NCI-H146 treated with DMSO at 0.1 percent for 48 hours (cell line): ENCODE results near the gene NUCKS1.

Source experiments
- DNase-seq: peaks from one replicate; lab custom pipeline; 2025; ENCODE audit not compliant: unreplicated experiment; lab: John Stamatoyannopoulos, UW

The NUCKS1 gene

DNA sequence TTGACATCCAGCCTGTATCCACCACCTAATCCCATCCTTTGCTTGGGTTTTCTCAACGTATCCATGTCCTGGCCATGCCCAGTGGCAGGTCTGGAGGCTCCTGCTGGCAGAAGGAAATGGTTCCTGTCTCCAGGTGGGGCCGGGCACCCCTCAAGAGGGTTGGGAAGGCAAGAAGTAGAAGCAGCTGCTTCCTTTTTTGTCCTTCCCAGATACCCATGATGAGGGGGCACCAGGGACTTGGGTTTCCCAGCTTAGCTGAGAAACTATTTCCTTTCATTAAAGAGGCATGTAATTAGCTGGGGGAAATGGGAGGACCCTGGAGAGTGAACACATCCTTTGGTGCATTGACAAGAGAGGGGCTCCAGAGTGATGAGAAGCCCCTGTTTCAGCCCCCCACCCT lies 48.6 kb downstream of the NUCKS1 start:
- DNase-seq: no peak

DNA sequence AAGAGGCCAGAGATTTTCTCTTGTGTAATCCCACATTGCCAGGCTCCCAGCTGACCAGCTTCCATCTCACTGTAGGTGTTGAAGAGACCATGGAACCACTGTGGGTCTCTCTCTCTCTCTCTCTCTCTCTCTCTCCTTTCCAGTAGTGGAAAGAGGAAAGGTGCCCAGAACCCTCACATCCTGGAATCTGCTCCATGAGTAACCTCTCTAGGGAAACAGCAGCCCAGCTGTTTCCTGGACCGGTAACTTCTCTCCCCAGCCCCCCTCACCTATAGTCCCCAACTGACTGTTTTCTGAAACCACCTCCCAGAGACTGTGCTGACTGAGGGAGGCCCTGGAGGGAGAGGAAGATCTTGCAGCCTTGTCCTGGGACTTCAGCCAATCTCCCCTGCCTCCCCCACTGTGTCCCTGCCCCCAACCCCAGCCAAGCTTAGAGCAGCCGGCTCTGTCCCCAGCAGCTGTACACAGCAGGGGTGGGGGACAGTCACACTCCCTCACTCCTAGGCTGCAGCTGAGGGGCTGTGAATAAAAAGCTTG lies 49.0 kb downstream of the NUCKS1 start:
- no peak for DNase-seq

DNA sequence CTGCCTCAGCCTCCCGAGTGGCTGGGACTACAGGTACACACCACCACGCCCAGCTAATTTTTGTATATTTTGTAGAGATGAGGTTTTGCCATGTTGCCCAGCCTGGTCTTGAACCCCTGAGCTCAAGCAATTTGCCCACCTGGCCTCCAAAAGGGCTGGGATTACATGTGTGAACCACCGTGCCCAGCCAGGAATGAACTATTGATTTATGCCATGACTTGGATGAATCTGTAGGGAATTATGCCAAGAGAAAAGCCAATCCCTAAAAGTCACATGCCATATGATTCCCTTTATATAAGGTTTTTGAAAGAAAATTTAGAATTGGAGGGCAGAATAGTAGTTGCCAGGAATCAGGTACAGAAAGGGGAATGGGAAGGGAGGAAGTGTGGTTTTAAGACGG lies 50.6 kb downstream of the NUCKS1 start:
- no peak for DNase-seq

DNA sequence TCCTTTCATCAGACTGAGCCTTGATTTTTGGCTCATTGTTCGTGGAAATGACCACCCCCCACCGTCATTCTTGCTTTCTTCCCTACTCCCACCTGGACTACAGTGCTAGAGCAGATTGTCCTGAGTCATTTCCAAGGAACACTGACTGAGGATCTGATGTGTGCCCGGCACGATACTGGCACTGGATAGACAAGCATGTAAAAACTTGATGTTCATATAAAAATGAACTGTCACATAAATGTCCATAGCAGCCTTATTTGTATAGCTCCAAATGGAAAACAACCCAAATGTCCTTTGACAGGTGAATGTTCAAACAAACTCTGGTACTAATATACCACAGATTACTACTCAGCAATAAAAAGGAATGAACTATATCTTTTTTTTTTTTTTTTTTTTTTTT lies 51.1 kb downstream of the NUCKS1 start:
- no peak for DNase-seq

DNA sequence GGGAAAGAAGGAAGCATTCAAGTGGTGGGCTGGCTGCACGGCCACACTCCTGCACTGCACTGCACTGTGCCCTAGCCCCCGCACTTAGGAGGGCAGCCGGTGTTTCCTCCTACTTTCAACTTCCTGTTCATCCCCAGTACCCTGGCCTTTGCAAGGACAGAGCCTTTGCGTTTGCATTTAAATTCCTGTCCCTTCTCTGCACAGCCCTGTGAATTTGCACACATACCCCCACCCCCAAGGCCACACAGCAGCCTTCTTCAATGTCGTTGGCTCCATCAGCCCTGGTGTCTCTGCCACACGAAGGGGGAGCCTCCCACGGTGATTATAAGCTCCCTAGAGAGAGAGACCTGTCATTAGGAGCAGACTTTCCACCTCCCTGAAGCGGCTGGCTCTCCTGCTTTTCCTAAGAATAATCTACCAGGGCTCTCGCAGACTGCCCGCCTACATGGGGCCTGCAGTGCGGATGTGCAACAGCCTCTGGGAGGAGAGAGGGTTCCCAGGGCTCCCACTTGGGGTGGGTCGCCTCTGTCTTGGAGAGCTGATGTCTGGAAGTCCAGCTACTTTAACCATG lies 56.5 kb downstream of the NUCKS1 start:
- no peak for DNase-seq

DNA sequence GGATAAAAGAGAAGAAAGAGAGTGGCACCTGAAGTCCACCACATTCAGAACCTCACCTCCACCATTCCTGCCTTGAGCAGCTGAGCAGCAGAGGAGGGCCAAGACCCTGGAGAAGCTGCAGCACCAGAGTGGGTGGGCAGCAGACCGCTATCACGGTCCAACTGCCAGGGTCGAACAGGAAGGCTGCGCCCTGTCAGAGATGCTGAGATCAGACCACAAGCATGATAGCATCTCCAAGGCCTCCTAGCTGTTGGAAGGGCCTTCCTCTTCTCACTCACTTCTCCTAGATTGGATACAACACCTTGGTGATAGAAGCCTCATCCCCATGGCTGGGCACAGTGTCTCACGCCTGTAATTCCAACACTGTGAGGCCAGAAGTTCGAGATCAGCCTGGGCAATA lies 57.6 kb downstream of the NUCKS1 start:
- DNase-seq: no peak

DNA sequence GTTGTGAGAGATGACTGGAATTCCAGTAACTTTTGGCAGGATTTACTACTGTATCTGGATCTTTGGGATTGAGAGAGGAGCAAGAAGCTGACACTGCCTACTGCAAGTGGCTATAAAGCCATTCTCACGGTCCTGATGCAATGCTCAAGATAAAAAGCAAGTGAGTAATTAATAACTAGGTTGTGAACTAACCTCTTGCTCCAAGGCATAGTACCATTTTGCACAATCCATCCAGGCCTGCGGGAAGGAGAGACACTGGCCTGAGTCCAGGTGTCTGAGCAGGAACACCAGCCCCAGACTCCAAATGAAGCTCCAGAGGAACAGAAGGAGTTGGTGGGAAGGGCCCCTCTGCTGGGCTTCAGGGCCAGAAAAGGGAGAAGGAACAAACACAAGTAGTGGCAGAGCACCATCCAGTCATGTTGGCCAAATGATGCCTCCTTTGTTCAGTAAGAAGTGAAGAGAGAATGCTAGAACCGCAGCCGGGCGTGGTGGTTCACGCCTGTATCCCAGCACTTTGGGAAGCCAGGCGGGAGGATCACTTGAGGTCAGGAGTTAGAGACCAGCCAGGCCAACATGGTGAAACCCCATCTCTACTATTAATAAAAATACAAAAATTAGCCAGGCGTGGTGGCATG lies 59.7 kb downstream of the NUCKS1 start:
- no peak for DNase-seq

DNA sequence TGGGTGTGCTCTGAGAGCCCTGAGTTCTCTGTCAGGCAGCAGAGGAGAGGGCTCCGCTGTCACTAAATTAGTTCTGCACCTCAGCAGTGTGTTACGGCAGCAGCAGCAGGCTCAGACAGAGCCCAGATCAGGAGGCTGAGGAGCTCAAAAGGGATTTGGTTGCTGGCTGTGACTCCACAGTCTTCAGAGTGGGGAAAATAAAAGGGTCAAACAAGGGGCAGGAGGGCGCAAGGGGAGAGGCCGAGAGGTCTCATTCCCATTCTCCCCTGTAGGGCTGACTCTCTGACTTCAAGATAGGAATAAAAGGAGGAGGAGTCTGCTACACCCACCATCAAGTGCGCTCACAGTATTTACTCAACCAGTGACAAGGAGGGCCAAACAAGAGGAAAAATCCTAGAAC lies 60.5 kb downstream of the NUCKS1 start:
- no peak for DNase-seq

DNA sequence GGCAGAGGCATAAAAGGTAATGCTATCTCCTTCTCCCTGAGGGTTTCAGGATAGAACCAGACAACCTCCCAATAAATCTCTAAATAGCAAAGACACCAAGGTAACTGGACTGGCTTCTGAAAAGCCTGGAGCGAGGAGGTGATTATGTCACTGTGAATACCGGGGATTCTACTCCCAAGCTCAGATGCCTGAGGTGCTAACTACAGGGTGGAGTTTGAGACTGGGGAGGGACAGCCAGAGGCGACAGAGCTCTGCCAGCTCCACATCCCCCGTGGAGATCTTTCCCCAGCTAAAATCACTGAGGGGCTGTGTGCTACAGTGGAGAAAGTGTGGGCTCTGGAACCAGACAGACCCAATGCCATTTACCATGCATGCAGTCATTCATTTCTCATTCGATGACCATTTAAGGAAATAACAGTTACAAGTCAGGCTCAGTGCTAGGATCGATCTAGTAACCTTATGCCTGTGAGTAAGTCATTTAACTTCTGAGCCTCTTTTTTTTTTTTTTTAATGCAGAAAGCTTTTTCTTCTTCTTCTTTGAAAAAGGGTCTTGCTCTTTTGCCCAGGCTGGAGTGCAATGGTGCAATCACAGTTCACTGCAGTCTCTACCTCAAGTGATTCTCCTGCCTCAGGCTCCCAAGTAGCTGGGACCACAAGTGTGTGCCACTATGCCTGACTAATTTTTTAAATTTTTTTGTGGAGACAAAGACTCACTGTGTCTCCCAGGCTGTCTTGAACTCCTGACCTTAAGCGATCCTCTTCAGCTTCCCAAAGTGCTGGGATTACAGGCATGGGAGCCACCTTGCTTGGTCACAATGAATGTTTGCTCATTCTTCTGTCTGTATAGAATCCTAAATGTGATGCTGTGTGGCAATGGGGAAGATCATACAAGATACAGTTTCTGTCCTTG lies 61.6 kb downstream of the NUCKS1 start:
- no peak for DNase-seq

DNA sequence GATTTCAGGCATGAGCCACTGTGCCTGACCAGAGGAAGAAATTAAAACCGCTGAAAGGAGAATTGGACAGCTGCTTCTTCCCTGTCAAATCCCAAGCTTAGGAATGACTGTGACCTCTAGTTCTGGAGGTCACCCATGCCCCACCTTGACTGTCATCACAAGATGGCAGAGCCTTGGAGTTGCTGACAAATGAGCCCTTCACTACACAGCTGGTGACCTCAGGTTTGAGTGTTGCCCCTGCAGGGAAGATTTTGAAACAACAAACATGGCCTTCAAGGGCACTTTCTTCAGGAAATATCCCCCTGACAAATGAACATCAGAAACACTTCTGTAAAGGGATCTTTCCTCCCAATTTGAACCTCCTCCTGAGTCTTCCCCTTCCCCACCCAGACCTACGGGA lies 62.7 kb downstream of the NUCKS1 start:
- DNase-seq: no peak

DNA sequence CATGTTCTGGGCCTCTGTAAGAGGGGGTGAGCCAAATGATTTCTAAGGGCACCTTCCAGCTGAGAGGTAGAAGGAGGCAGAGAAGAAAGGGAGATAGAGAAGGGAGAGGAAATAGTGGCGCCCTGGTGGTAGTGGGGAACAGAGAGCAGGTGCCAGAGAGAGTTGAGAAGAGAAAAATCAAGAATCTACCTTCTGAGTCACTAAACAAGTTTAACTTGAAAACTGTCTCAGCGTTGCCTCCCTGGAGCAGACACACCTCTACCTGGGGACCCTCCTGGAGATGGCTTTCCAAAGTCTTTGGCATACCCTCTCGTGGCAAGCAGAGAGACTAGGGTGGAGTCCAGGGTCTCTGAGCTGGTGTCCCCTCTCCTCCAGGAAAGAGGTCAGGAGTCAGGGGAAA lies 68.6 kb downstream of the NUCKS1 start:
- no peak for DNase-seq

DNA sequence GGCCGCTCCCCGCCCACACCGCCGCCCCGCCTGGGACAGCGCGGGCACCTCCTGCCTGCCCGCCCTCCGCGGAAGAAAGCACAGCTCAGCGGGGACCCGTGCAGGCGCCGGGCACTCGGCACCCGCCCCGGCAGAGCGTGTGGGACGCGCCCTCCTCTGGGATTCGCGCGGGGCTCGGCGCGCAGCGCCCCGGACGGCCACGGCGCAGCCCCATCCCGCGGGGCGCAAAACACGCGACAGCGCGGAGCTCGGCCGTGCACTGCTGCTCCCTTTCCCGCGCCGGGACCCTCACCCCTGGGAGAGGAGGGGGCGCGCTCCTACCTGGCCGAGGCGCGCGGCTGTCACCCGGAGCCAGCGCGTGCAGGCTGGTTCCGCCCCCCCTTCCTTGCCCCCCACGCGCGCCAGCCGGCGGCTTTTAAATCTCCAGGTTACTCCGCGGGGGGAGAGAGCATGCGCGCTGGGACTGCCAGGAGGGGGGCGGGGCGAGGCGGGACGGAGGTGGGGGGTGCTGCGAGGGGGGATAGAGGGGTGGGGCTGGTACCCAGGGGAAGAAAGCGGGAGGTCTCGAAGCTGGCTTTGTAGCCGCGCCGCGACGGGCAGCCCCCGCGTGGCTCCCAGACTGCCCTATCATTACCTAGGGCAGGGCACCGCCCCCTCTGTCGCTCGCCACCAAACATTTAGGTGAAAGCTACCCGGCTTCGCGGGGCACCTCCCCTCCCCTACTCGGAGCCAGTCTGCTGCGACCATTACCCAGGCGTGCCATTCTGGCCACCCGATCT lies 69.7 kb downstream of the NUCKS1 start, which contains the start of gene SLC45A3:
Gene SLC45A3, minus strand, starts transcription at position 437 of the 779 bp plus-strand sequence. CDS start 15,853 bp downstream, outside the sequence.
- no peak for DNase-seq

DNA sequence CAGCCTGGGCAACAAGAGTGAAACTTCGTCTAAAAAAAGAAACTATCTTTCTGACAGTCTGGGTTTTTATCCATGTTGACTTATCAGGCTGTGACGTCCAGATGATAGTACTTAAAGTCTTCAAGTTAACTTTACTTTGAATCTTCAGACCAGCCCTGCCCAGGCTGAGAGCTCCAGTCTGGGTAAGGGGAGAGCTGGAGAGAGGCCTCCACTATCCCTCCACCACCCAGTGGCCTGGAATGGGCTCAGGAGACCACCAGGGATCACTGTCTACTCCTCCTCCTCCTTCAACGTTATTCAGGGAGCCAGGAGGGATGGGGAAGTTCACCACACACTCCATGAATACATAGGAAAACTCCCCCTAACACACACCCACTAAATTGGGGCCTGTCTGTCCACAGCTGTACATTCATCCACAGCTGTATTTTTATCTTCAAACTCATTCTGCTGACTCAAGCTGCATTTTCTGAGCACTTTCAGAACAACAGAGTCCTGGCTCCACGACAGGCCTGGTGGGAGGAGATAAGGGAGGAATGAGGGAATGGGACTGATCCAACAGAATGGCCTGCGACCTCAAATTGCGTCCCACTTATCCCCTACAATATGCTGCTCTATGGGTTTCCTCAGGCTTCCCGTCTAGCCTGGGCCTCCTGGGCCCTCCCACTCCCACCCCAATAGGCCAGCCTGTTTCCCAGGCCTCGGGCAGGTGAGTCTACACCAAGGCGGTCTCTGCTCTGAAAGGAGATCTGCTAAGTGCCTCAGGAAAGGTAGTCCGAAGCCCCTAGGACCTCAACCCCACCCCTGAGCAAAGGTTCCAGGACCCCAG lies 71.5 kb downstream of the NUCKS1 start:
- DNase-seq: no peak

DNA sequence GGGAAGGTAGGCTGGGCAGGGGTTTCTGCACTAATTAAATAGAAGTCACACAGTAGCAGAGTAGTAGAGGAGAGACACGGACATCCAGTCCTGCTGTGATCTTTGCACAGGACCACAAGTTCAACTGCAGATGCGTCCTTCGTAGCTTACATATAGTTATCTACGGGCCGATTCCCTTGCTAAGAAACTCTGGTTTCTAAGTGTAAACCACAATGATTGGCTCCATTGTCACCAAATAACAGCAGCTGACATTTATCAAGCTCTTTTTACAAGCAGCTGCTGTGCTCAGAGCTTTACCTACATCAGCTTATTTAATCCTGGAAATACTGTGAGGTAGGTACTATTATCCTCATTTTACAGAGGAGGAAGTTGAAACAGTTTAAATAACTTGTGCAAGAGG lies 72.8 kb downstream of the NUCKS1 start:
- DNase-seq: no peak

DNA sequence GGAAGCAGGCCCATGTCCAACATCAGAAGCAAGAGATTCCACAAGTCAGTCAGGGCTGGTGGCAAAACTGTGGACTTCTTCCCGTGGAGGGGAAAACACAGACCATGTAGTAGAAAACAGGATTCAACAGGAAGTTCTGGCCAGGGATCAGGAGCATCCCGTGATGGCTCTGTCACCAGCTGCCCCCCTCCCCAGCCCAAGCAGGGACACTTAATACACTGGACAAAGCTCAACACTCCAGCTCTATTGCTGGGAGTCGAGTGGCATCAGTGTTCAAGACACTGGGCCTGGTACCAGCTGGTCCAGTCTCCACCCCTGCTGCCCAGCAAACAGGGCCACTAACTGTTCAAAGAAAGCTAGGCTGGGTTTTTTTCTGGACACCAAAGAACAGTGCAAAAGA lies 73.4 kb downstream of the NUCKS1 start:
- no peak for DNase-seq

DNA sequence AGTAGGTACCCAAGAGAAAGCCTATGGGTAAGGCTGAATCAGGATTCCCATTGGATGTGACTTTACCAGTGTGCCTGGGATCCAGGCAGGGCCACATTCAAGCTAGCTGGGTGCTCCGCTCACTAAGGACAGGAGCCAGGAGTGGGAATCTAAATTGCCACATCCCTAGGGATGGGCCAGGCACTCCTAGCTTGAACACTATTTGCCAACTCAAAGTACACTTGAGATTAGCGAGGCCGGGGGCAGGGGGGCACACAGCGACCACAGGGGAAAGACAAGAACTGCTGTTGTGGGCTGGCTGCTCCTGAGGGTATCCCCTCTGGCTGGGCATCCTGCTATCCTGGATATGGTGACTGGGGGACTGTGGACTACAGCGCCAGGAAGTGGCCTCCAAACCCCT lies 74.0 kb downstream of the NUCKS1 start:
- DNase-seq: no peak

DNA sequence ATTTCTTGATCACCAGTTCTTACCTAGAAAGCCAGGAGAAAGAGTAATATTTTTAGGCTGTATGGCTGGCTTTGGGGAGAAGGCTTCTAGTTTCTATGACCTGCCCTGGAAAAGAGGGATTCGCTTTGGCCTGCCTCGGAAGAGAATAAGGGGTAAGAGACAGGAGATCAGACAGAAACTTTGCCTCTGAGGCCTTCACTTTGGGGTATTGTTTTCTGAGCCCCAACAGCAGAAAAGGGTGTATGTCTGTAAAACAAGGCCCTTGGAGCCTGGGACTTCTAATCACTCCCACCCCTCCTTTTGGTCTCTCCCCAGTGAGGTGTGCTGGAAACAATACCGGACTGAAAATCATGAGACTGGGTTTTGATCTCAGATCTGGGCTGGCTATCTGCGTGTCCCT lies 74.7 kb downstream of the NUCKS1 start:
- no peak for DNase-seq

DNA sequence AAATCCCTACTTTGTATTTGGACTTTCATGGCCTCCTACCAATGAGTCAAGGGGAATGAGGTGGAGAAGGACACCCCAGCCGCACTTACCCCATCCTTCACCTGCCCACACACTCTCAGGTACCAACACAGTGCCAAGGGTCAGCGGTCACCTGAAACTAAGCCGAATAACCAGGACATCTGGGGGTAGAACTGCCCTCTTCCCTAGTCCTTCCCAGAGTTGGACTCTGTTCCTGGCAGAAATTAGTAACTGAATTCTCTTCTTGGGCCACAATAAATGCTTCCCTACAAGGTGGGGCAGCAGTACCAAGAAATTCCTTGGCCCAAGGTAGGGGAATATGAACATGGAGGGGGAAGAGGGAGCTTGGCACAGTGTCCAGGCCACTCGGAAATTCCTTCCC lies 77.0 kb downstream of the NUCKS1 start:
- DNase-seq: no peak

DNA sequence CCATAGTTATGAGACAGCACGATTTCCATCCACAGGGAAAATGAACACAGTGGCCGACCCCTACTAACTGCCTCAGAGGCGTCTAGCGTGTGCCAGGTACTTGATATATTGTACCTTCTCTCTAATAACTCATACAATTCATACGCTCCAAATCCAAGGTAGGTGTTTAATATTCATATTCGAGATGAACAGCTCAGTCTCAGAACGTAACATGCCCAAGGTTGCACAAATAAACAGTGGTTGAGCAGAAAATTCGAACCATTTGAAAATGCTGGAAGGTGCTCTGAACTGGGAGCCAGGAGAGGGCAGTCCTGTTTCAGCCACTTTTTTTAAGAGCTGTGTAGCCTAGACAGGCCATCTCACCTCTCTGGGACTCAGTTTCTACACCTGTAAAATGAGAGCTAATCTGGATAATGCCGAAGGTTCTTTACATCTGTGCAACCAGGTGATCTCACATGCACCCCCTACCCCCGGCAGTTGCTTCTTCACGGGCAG lies 77.5 kb downstream of the NUCKS1 start:
- DNase-seq: no peak
